A673 (cell line): ENCODE measurements around the gene FBXO22.

Experiments used
- CTCF ChIP-seq: fragments of 300-800, 200-600 bp; sonication (generic); conservative IDR thresholded peaks from 2 replicates; pipeline ENCODE4 v1.5.1; 2017; ENCODE audit warnings: low read depth, mild to moderate bottlenecking, antibody characterized with exemption, low read length, moderate library complexity, mixed read lengths
- EZH2 ChIP-seq: fragments of 200-600 bp; sonication (generic); IDR thresholded peaks from 2 replicates; pipeline ENCODE4 v1.6.1; 2017; ENCODE audit warnings: borderline replicate concordance, low read depth, mild to moderate bottlenecking, mixed read lengths, antibody characterized with exemption, low read length; ENCODE audit not compliant: poor library complexity, severe bottlenecking

GRCh38 chr15:75900577-75900976 is 3.1 kb upstream of the FBXO22 start:
- TF ChIP-seq CTCF (no peak), EZH2 (no peak)
